ENCODE data around the gene ISCA1.

Gene ISCA1

DNA sequence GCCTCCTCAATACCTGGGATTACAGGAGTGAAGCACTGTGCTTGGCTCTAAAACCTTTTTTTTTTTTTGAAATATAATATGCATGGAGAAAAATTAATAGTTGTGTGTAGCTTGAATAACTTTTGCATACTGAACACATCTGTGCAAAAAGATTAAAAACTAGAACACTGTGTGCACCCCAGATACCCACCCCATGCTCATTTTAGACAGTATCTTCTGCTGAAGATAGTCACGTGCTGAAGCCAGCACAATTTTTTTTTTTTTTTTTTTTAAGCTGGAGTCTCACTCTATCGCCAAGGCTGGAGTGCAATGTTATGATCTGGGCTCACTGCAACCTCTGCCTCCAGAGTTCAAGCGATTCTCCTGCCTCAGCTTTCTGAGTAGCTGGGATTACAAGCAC lies 62.7 kb downstream of the ISCA1 start:
- DNase-seq, result no peak

DNA sequence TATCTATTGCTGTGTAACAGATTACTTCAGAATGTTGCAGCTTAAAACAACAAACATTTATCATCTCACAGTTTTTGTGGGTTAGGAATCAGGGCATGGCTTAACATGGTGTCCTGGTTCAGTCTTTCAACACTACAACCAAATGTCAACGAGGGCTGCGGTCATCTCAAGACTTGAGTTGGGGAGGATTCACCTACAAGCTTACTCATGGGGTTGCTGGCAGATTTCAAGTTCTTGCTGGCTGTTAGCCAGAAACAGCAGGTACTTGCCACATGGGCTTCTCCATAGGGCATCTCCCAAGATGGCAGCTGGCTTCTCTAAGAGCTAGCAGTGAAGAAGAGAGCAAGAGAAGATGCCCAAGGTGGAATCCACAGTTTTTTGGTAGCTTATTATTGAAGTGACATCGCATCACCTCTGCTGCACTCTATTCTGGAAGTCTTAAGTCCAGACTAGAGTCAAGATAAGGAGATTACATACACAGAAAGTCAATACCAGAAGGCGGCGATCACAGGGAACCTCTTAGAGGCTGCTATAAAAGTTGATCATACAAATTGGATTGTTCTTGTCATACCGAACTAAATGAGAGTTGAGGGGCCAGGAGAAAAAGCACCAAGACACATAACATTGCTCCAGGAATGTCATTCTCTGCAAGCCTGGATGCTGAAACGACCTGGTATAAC lies 65.1 kb downstream of the ISCA1 start:
- DNase-seq, result no peak

Data from CD4-positive, alpha-beta T cell treated with Interleukin-6 for 4 hours (primary cell).